Panc1 (cell line): ENCODE results near the gene CUX1.

ENCODE experiments used
- POLR2AphosphoS5 ChIP-seq: IDR thresholded peaks from 2 replicates; pipeline ENCODE4 v1.6.1; 2012; ENCODE audit warnings: mild to moderate bottlenecking, low read depth, low read length, moderate library complexity
- SIN3A ChIP-seq: IDR thresholded peaks from 2 replicates; pipeline ENCODE4 v1.6.1; 2012; ENCODE audit warnings: low read depth, mild to moderate bottlenecking, low read length, moderate library complexity, borderline replicate concordance; ENCODE audit not compliant: insufficient read depth
- TCF7L2 ChIP-seq: IDR thresholded peaks from 2 replicates; pipeline ENCODE4 v1.6.1; 2011; ENCODE audit warnings: mild to moderate bottlenecking, low read depth, low read length, inconsistent platforms
- TF ChIP-seq, protein P1 (sequence below): fragments of 450-650 bp; IDR thresholded peaks from 2 replicates; pipeline ENCODE4 v1.5.1; 2017; ENCODE audit warnings: mild to moderate bottlenecking
- TF ChIP-seq, protein P2 (sequence below), 2 experiments: IDR thresholded peaks; 2 replicates each; pipeline ENCODE4 v1.6.1; 2011 to 2012; ENCODE audit warnings: low read depth in 2 of 2, control low read depth in 1 of 2, low read length in 1 of 2, mild to moderate bottlenecking in 1 of 2, moderate library complexity in 1 of 2; ENCODE audit not compliant: insufficient read depth in 1 of 2

DNA sequence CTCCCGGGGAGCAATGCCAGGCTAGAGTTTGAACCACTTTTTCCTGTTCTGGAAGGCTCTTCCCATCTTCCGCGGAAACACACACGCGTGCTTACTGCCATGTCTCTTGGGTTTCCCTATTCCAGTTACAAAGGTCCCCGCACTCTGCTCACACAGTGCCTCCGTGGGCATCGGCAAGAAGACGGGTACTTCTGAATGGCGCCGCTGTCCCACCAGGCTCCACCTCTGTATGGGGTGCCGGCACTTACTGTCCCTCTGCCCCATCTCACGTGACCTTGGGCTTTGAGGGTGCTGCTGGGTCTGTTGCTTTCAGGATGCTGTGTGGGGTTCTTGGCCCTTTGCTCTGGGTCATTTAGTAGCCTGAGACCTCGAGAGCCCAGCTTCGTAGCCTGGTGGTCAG, 298.5 kb downstream of the CUX1 start:
- TF ChIP-seq POLR2AphosphoS5 (no peak), SIN3A (no peak), TCF7L2 (no peak)
- TF ChIP-seq, protein P1, sequence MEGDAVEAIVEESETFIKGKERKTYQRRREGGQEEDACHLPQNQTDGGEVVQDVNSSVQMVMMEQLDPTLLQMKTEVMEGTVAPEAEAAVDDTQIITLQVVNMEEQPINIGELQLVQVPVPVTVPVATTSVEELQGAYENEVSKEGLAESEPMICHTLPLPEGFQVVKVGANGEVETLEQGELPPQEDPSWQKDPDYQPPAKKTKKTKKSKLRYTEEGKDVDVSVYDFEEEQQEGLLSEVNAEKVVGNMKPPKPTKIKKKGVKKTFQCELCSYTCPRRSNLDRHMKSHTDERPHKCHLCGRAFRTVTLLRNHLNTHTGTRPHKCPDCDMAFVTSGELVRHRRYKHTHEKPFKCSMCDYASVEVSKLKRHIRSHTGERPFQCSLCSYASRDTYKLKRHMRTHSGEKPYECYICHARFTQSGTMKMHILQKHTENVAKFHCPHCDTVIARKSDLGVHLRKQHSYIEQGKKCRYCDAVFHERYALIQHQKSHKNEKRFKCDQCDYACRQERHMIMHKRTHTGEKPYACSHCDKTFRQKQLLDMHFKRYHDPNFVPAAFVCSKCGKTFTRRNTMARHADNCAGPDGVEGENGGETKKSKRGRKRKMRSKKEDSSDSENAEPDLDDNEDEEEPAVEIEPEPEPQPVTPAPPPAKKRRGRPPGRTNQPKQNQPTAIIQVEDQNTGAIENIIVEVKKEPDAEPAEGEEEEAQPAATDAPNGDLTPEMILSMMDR, result no peak
- TF ChIP-seq, protein P2, sequence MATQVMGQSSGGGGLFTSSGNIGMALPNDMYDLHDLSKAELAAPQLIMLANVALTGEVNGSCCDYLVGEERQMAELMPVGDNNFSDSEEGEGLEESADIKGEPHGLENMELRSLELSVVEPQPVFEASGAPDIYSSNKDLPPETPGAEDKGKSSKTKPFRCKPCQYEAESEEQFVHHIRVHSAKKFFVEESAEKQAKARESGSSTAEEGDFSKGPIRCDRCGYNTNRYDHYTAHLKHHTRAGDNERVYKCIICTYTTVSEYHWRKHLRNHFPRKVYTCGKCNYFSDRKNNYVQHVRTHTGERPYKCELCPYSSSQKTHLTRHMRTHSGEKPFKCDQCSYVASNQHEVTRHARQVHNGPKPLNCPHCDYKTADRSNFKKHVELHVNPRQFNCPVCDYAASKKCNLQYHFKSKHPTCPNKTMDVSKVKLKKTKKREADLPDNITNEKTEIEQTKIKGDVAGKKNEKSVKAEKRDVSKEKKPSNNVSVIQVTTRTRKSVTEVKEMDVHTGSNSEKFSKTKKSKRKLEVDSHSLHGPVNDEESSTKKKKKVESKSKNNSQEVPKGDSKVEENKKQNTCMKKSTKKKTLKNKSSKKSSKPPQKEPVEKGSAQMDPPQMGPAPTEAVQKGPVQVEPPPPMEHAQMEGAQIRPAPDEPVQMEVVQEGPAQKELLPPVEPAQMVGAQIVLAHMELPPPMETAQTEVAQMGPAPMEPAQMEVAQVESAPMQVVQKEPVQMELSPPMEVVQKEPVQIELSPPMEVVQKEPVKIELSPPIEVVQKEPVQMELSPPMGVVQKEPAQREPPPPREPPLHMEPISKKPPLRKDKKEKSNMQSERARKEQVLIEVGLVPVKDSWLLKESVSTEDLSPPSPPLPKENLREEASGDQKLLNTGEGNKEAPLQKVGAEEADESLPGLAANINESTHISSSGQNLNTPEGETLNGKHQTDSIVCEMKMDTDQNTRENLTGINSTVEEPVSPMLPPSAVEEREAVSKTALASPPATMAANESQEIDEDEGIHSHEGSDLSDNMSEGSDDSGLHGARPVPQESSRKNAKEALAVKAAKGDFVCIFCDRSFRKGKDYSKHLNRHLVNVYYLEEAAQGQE (IDR thresholded peaks at IDR 0.05; ENCODE audit: insufficient read depth in 1 of 2, low read depth in 2 of 2, low read length in 1 of 2), result no peak
